NCI-H2171 (cell line): Measurements from ENCODE around the gene ZNF398.

Experiments
- DNase-seq: peaks from one replicate; lab custom pipeline; 2025; lab: John Stamatoyannopoulos, UW

ZNF398 gene

DNA sequence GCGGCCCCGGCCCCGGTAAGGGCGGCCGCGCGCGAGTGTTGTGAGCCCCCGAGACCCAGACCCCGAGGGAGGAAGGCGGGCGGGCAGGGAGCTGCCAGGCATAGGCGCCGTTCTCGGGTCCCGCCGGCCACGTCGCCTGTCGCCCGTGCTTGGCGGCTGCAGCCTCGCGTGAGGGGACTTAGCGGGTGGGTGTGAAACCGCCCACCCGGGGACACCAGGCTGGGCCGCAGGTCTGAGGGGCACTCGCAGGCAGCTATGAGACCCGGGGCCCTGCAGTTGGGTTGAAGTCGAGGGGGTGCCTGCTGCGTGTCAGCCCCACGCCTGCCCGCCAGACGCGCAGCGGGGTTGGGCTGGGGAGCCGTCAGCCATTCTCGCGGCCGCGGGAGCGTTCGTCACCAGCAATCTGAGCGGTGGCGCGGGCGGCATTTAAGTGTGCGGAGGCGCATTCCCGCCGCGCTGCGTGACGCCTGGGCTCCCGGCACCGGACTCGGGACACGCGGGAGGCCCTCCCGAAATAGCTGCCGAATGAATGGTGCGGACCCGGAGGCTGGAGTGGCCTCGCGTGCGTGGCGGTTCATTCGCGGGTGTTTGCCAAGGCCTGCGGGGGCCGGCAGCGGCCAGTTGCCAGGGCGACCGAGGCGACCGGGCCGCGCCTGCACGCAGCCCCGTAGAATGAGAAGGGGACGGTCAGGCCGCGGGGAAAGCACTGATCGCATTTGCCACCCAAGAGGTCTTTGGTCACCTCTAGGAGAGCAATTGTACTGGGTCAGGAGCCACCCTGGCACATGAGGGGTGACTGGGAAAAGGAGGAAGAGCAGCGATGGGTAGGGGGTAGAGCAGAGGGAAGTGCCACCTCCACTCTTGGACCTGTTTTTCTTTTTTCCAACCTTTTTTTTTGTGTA is 750 bp downstream of the ZNF398 start:
- peak; percentile 46 for DNase-seq

DNA sequence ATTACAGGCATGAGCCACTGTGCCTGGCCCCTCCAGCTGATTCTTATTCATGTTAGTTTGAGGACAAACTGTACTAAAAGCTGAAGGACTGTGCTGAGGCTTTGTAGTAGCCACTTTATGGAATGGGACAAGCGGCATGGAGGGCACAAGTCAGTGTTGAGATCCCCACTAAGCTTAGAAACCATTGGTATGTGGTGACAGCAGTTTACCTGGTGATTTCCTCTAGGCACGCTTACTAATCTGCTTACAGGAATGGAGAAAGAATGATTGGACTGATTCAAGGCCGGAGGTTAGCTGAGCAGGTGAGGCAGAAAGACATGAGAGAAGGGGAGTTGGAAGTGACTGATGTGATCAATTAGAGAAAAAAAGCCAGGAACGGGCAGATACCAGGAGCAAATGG is 3.7 kb downstream of the ZNF398 start:
- no peak for DNase-seq

DNA sequence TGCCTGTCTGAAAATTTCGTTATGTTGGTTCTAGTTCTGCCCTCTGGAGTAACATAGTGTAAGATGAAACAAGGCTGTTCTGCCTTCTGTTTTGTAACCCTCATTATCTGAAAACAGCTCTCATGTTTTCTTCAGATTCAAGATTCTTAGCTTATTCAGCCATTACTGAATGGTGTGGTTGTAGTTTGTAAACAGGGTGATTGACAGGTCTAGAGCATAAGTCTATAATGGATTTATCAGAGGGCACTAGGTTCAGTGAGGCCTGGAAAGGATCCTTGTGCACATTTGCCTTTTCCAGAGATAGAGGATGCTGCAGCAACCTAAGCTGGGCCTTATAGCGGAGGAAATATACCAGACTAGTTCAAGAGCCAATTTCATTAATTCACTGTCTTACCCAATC is 6.1 kb downstream of the ZNF398 start:
- DNase-seq, result no peak

DNA sequence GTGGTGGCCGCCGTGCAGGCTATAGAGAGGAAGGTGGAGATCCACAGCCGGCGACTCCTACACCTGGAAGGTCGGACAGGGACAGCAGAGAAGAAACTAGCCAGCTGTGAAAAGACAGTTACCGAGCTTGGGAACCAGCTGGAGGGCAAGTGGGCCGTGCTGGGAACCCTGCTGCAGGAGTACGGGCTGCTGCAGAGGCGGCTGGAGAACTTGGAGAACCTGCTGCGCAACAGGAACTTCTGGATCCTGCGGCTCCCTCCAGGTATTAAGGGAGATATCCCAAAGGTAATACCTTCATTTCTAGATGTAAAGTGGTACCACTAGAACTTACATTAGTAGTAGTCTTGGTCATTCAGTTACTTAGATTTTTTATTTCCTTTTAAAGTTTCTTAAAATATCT is 6.8 kb downstream of the ZNF398 start:
- DNase-seq, result no peak

DNA sequence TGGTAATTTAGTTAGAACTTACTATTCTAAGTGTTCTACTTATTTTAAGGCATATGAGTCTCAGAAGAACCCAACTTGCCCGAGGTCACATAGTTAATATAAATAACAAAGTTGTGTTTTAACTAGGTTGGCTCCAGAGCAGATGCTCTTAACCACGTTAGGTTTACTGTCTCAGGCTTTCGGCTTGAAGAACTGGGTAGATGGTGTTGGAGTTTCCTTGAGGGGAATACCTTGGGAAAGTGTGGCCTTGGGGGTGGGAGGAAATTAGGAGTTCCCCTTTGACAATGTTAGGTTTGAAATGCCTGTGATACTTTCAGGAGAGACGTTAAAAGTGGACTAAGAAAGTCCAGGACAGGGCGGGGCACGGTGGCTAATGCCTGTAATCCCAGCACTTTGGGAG is 9.6 kb downstream of the ZNF398 start:
- no peak for DNase-seq

- DNase-seq, result no peak
These were observed 14.1 kb downstream of the ZNF398 start for GRCh38 chr7:149161241-149161848.

GRCh38 chr7:149166142-149166541 is 18.9 kb downstream of the ZNF398 start:
- DNase-seq, result no peak

- no peak for DNase-seq
These were observed 19.5 kb downstream of the ZNF398 start for GRCh38 chr7:149166630-149167352.

DNA sequence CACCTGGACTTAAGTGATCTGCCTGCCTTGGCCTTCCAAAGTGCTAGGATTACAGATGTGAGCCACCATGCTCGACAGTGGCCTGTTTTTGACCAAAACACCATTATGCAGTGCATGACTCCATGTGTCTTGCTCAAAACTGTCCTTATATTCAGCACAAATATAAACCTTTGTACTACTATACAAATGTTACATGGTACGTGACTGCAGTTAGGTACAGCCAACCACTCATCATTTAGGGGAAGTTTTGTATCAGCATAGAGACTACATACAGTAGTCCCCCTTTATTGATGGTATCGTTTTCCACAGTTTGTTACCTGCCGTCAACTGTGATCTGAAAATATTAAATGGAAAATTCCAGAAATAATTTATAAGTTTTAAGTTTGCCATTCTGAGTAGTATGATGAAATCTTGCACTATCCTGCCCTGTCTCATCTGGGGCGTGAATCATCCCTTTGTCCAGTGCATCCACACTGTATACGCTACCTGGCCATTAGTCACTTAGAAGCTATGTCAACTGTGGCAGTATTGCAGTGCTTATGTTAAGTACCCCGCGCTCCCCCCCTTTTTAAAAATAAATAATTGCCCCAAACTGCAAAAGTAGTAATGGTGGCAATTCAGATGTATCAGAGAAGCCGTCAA is 24.8 kb downstream of the ZNF398 start:
- DNase-seq, result no peak

DNA sequence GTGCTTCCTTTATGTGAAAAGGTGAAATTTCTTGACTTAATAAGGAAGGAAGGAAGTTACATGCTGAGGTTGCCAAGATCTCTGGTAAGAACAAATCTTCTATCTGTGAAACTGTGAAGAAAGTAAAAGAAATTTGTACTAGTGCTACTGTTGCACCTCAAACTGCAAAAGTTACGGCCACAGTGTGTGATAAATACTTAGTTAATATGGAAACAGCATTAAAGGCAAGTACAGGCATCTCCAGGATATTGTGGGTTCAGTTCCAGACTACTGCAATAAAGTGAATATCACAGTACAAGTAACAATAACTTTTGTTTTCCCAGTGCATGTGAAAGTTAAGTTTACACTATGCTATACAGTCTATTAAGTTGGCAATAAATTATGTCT is 25.3 kb downstream of the ZNF398 start:
- no peak for DNase-seq

GRCh38 chr7:149175150-149175549 is 27.9 kb downstream of the ZNF398 start:
- peak; percentile 71 for DNase-seq

GRCh38 chr7:149179241-149179640 is 32.0 kb downstream of the ZNF398 start:
- no peak for DNase-seq

DNA sequence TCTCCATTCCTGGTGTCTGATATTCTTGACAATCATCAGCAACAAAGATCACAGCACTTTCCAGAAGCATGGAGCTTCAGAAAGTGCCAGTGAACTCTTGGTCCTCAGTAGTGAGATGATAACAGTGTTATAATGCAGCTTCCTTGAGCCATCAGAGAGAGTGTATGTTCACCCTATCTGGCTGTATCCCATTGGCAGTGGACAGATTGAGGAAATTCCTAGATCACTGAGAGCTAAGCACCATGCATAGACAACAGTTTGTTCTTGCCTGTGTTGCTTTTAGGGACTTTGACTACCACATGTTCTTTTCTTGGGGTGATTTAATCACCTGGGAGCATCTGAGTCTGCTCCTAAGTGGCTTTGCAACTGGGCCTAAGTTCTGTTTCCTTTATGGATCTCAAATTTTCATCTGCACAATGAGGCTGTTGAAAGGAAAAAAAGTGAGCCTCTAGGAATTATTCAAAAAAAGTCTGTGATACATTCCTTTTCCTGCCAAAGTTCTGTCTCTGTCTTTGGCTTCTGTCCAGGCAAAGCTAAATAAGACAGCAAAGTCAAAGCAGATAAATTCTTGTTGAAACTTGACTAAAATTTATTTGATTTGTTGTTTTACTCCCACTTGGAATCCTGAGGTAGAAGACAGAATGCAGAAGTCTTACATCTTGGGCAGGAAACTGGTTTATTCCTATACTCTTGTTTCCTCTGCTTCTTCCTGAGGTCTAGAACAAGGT is 33.6 kb downstream of the ZNF398 start:
- no peak for DNase-seq

DNA sequence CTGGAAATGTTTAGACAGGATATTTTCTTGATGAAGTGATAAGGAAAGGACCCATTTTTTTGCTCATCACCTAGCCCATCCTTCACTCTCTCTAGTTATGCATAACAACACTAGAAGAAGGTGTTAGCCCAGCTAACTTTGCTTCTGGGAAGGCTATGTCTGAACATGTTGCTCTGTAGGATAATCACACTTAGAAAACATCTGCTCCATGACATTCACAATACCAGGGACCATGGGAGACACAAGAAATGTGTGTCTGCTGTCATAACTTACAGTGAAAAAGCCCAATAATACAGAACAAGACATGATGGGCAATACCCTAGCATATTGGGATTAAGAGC is 34.2 kb downstream of the ZNF398 start:
- no peak for DNase-seq

- no peak for DNase-seq
These were observed 37.0 kb downstream of the ZNF398 start for GRCh38 chr7:149184274-149184673.

- DNase-seq, result no peak
These were observed 41.0 kb downstream of the ZNF398 start for GRCh38 chr7:149188213-149188612.

DNA sequence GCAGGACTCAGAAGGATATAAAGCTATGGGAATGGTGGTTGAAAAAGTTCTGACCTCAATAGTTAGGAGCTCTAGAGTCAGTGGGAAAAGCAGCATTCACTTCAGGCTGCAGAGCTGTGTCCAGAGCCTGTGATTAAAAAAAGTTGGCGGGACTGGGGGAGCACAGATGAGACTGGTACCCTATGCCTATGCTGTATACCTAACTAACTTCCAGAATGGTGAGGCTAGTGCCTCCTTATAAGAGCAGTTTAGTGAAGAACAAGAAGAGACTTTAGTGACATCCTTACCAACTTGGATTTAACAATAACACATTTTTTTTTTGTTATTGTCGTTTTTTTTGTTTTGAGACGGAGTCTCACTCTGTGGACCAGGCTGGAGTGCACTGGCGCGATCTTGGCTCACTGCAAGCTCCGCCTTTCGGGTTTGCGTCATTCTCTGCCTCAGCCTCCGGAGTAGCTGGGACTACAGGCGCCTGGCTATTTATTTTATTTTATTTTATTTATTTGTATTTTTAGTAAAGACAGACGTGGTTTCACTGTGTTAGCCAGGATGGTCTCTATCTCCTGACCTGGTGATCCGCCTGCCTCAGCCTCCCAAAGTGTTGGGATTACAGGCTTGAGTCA is 41.5 kb downstream of the ZNF398 start:
- no peak for DNase-seq

DNA sequence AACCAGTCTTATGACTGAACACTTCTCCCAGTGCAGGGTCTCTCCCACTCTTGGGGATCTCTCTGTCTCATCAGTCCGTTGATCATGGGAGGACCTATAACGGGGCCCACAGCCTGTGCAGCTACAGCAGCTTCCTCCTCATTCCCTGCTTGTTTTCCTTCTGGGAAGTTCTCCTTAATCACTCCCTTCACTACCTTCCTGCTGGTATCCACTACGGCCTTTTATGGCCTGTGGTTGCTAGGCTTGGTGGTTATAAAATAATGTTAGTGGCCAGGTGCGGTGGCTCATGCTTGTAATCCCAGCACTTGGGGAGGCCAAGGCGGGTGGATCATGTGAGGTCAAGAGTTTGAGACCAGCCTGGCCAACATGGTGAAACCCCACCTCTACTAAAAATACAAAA is 44.6 kb downstream of the ZNF398 start:
- no peak for DNase-seq

- DNase-seq, result no peak
These were observed 47.5 kb downstream of the ZNF398 start for GRCh38 chr7:149194799-149195179.

GRCh38 chr7:149195180-149196150 is 48.2 kb downstream of the ZNF398 start, which contains the start of gene ZNF282:
Gene ZNF282 (plus strand): TSS chr7:149195546. CDS start chr7:149195590, 44 bp downstream.
- DNase-seq, result peak; percentile 75
